HL-60 (cell line): Measurements from ENCODE around the gene PRRC2C.

Experiments used
- DNase-seq, 2 experiments: peaks; one replicate each; pipeline ENCODE4 v3.0.0-alpha.2; 2010 to 2020; ENCODE audit warnings: low read depth in 1 of 2, low spot score in 1 of 2
- H3K27ac ChIP-seq: fragments of 250-450 bp; sonication (Bioruptor Pico); replicated peaks from 2 replicates; pipeline ENCODE4 v1.5.1; 2020; ENCODE audit warnings: mild to moderate bottlenecking, moderate library complexity
- H3K27me3 ChIP-seq: fragments of 250-450 bp; sonication (Bioruptor Pico); 2 replicates; pipeline ENCODE4 v1.5.1; 2021; ENCODE audit warnings: mild to moderate bottlenecking, moderate library complexity; ENCODE audit not compliant: insufficient read depth, poor library complexity, severe bottlenecking
- H3K4me3 ChIP-seq: replicated peaks from 2 replicates; pipeline ENCODE4 v1.5.1; 2011; ENCODE audit warnings: mild to moderate bottlenecking, control low read depth, low read length; ENCODE audit not compliant: insufficient read depth
- GABPA ChIP-seq: IDR thresholded peaks from 2 replicates; pipeline ENCODE4 v1.6.1; 2012; ENCODE audit warnings: low read depth
- POLR2AphosphoS5 ChIP-seq: IDR thresholded peaks from 2 replicates; pipeline ENCODE4 v1.6.1; 2012; ENCODE audit warnings: low read depth
- SPI1 ChIP-seq: IDR thresholded peaks from 2 replicates; pipeline ENCODE4 v1.6.1; 2012; ENCODE audit warnings: low read depth, mild to moderate bottlenecking, borderline replicate concordance
- TF ChIP-seq, protein P1 (sequence below): IDR thresholded peaks from 2 replicates; pipeline ENCODE4 v1.6.1; 2012; ENCODE audit warnings: low read depth; ENCODE audit not compliant: insufficient replicate concordance
- TF ChIP-seq, protein P2 (sequence below): IDR thresholded peaks from one replicate; pipeline ENCODE4 v1.5.1; 2011; ENCODE audit warnings: low read length, control low read depth, inconsistent platforms; ENCODE audit not compliant: insufficient read depth

PRRC2C gene

DNA sequence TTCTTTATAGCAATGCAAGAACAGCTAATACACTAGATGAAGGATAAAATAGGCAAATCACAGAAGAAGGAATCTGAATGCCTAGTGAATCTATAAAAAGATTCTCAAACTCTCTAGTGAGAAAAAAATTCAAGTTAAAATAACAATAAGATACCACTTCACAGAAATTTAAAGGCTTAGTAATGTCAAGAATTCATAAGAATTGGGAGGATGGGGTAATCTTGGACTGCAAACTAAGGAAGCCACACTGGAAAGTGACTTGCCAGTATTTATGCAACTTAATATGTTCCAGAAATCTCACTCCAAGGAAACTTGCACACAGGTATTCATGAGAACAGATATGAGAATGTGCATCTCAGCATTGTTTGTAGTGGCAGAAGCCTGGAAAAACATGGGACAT, 38.9 kb upstream of the PRRC2C start:
- TF ChIP-seq GABPA (no peak), SPI1 (no peak), POLR2AphosphoS5 (no peak)
- TF ChIP-seq, protein P1, sequence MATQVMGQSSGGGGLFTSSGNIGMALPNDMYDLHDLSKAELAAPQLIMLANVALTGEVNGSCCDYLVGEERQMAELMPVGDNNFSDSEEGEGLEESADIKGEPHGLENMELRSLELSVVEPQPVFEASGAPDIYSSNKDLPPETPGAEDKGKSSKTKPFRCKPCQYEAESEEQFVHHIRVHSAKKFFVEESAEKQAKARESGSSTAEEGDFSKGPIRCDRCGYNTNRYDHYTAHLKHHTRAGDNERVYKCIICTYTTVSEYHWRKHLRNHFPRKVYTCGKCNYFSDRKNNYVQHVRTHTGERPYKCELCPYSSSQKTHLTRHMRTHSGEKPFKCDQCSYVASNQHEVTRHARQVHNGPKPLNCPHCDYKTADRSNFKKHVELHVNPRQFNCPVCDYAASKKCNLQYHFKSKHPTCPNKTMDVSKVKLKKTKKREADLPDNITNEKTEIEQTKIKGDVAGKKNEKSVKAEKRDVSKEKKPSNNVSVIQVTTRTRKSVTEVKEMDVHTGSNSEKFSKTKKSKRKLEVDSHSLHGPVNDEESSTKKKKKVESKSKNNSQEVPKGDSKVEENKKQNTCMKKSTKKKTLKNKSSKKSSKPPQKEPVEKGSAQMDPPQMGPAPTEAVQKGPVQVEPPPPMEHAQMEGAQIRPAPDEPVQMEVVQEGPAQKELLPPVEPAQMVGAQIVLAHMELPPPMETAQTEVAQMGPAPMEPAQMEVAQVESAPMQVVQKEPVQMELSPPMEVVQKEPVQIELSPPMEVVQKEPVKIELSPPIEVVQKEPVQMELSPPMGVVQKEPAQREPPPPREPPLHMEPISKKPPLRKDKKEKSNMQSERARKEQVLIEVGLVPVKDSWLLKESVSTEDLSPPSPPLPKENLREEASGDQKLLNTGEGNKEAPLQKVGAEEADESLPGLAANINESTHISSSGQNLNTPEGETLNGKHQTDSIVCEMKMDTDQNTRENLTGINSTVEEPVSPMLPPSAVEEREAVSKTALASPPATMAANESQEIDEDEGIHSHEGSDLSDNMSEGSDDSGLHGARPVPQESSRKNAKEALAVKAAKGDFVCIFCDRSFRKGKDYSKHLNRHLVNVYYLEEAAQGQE = no peak
- TF ChIP-seq, protein P2, sequence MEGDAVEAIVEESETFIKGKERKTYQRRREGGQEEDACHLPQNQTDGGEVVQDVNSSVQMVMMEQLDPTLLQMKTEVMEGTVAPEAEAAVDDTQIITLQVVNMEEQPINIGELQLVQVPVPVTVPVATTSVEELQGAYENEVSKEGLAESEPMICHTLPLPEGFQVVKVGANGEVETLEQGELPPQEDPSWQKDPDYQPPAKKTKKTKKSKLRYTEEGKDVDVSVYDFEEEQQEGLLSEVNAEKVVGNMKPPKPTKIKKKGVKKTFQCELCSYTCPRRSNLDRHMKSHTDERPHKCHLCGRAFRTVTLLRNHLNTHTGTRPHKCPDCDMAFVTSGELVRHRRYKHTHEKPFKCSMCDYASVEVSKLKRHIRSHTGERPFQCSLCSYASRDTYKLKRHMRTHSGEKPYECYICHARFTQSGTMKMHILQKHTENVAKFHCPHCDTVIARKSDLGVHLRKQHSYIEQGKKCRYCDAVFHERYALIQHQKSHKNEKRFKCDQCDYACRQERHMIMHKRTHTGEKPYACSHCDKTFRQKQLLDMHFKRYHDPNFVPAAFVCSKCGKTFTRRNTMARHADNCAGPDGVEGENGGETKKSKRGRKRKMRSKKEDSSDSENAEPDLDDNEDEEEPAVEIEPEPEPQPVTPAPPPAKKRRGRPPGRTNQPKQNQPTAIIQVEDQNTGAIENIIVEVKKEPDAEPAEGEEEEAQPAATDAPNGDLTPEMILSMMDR = no peak
- H3K27me3 ChIP-seq = no peaks in the 10 kb centered on the region
- no peak overlapping the region for H3K4me3 ChIP-seq
- DNase-seq = no peak
- H3K27ac ChIP-seq = no peak overlapping the region

DNA sequence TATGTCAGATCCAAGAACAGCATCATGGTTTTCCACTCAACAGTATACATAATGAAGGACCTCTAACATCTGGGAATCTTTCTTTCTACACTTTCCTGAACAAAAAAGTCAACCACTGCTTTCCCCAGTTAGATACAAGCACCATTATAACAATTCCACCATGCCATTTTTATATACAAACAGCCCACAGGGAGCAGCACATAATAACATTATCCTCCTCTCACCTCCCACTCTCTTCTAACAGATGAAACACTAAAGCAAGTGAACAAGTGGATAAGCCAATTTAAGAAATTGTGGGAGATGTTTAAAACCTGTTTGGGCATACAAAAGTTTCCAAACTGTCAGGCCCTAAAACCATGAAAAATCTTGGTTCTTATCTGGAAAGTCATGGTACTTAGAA, 29.4 kb upstream of the PRRC2C start:
- no peak for TF ChIP-seq GABPA
- TF ChIP-seq SPI1 = no peak
- TF ChIP-seq, protein P1 = no peak
- TF ChIP-seq POLR2AphosphoS5 = no peak
- TF ChIP-seq, protein P2 = no peak
- Histone ChIP-seq H3K4me3 (no peak overlapping the region), H3K27ac (no peak overlapping the region), H3K27me3 (no peaks in the 10 kb centered on the region)
- DNase-seq = no peak

DNA sequence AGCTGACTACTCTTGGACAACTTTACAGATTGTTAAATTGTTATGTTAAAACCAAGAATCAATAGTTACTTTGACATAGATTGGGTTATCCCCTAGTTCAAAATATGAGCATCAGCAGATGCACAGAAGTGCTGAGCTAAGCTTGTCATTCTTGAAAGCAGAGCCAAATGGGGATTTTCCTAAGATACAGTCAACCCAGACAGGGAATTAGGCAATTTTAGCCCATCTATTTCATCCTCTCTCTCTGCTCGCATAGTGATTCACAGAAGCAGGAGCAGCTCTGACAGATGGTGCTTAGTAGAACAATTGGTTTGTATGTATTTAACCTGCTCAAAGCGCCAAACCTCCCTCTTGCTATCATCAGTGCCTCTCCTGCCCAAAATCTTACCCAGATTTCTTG, 27.9 kb upstream of the PRRC2C start:
- TF ChIP-seq, protein P1 = no peak
- no peak for TF ChIP-seq GABPA
- TF ChIP-seq, protein P2 = no peak
- no peak for TF ChIP-seq POLR2AphosphoS5
- TF ChIP-seq SPI1 = no peak
- Histone ChIP-seq H3K27me3 (no peaks in the 10 kb centered on the region), H3K27ac (no peak overlapping the region), H3K4me3 (no peak overlapping the region)
- DNase-seq = no peak
